GM19193 (cell line): ENCODE measurements around the gene ARHGEF16.

Source experiments
- POLR2A ChIP-seq: IDR thresholded peaks from 4 replicates; pipeline ENCODE4 v1.6.1; 2011; ENCODE audit not compliant: insufficient read depth, insufficient read length; ENCODE audit errors: extremely low read depth

ARHGEF16 gene

DNA sequence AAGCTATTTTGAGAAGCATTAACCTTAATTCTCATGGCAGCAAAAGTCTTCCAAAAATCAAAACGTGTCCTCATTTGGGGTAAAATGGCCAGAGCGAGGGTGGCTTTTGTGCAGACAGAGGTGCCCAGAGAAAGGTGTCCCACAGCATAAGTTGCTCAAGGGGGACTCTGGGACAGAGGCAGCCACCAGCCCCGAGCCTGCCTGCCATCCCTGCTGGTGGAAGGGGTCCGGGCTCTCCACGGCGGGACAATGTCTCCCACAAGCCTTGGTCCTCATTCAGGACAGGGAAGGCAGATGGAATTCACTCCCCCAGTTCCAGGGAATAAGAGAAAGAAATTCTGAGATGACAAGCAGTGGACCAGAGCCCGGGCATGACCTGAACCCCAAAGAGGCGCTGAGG is 12.6 kb upstream of the ARHGEF16 start:
- TF ChIP-seq POLR2A, result no peak

DNA sequence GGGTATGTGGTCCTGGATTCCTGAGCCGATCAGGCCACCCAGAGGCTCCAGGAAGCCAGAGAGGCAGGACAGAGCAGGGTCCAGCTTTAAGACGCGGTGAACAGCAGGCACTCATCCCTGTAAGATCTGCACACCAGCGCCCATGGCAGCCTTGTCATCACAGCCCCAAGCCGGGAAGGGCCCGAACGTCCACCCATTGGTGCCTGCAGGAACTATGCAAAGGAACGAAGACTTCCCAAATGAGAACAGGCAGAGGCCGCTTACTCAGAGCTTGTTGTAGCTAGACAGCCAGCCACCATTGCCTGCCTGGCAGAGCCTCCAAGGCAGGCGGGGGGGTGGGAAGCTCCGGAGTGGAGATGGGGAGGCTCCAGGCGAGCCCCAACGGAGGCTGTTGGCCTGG is 12.1 kb upstream of the ARHGEF16 start:
- no peak for TF ChIP-seq POLR2A

DNA sequence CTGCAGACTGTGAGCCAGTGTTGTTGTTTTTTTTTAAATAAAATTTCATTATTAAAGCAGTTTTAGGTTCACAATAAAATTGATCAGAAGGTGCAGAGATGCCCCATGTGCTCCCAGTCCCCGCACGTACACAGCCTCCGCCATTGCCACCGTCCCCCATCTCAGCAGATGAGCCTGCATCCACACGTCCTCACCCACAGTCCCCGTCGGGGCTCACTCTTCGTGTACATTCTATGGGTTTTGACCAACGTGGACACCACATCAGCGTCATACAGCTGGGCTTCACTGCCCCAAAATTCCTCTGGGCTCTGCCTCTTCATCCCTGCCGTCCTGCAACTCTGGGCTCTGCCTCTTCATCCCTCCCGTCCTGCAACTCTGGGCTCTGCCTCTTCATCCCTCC is 11.6 kb upstream of the ARHGEF16 start:
- TF ChIP-seq POLR2A, result no peak

DNA sequence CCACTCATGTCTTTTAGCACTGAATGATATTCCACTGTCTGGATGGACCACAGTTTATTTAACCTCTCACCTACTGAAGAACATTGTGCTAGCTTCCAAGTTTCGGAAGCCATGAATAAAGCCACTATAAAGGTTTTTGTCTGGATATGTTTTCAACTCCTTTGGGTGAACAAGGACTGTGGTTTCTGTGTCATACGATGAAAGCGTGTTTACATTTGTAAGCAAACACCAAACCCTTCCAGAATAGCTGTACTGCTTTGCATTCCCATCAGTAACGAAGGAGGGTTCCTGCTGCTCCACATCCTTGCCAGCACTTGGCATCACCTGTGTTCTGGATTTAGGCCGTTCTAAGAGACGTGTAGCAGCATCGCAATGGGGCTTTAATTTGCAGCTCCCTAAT is 10.7 kb upstream of the ARHGEF16 start:
- no peak for TF ChIP-seq POLR2A

DNA sequence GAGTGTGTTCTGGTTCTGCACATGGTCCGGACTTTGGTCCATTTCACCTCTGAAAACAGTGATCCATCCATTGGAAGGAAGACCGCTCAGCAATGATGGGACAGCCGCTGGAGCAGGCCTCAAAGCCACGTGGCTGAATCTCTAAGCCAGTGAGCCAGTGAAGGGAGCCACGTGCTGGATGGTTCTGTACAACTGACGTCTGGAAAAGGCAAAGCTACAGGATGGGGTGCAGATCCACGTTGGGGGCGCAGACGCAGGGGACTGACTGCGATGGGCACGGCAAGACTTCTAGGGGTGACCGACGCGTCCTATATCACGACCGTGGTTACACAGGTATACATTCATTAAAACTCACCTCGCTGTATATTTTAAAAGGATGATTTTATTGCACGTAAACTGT is 10.2 kb upstream of the ARHGEF16 start:
- TF ChIP-seq POLR2A, result no peak

DNA sequence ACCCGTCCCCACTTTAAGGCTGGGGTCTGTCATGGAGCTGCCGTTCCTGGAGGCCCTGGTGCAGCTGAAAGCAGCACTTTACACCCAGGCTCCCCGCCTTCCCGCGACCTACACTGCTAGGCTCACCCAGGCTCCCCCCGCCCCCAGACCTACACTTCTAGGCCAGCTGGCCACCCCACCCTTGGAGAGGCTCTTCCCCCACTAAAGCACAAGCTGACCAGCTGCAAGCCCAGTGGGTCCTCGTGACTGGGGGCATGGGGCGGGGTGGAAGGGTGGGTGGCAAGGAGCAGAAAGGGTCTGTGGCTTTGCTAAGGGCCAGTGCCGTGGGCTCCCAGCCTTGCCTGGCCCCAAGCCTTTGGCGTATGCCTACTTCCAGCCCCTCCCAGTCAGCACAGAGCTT is 9.7 kb upstream of the ARHGEF16 start:
- TF ChIP-seq POLR2A, result no peak

DNA sequence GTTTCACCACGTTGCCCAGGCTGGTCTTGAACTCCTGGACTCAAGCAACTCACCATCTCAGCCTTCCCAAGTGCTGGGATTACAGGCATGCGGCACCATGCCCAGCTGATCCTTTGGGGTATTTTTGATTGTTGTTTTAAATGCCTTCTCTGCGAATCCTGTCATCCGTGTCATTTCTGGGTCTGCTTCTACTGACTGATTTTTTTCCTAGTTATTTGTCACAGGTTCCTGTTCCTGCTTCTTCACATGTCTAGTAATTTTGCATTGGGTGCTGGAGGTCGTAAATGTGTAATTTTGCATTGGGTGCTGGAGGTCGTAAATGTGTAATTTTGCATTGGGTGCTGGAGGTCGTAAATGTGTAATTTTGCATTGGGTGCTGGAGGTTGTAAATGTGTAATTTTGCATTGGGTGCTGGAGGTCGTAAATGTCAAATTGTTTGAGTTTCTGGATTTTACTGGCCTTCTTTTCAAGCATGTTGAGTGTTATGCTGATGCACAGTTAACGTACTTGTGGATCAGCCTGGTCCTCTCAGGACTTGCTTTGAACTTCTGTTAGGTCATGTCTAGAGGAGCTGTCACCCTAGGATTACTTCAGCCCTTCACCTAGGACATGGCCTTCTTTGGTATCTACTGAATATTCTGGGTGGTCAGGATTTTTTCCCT is 4.1 kb upstream of the ARHGEF16 start:
- no peak for TF ChIP-seq POLR2A

DNA sequence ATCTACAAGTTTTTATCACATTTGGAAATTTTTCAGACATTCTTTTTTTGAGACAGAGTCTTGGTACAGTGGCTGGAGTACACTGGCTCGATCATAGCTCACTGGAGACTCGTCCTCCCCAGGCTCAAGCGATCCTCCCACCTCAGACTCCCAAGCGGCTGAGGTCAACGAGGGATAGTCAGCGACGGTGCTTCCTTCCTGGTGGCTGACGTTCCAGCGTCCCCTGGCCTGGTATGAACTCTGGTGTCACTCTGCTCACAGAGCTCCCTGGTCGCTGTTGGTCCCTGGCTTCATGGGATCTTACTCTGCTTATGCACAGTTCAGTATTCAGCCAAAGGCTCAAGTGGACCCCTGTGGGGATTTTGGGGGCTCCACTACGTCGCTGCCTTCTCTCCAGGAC is 3.5 kb upstream of the ARHGEF16 start:
- TF ChIP-seq POLR2A, result no peak

DNA sequence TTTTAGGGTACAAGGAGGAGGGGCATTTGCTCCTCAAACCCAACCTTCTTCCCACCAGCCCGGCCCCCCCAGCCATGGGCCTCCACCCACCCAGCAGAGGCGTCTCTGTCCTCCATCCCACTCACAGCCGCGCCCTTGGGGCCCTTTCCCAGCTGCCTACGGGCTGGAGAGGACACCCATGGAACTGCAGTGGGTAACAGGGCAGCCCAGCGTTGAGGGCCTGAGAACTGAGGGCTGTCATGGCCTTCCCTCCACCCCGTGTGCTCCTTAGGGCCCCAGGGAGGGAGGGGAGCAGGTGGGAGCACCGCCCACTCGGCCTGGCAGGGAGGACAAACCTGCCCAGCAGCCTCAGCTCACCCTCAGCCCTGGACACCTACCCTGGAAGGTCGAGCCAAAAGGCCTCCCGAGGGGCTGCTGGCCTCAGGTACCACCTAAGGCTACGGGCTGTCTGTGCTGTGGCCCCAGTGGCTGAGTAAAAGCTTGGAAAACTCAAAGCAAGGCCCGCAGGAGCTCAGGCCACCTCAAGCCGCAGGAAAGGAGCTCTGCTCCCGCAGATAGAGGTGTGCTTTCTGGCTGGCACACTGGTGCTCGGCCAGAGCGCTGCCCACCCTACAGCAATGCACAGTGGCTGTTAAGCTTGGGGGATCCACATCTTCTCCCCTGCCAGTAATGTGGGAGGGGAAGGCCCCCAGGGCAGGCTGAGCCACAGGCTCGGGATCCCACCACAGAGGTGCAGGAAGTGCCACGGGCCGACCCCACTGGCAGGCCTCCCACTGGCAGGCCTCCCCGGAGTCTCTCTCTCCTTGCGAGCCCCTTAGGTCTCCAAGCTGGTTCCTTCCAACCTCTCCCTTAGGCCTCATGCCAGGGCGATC is 2.2 kb upstream of the ARHGEF16 start:
- no peak for TF ChIP-seq POLR2A

DNA sequence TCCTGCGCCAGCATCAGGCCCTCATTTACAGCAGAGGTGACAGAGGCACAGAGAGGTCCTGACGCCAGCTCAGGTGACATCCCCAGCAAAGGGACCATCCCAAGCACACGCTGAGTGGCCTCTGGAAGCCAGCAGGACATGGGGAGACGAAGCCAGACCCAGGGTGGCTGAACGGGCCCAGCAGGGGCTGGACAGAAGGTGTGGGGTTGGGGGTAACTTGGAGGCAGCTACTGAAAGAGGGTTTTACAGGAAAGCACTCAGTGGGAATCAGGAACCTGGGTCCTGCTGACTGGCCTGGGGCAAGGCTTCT is 1.6 kb upstream of the ARHGEF16 start:
- no peak for TF ChIP-seq POLR2A

DNA sequence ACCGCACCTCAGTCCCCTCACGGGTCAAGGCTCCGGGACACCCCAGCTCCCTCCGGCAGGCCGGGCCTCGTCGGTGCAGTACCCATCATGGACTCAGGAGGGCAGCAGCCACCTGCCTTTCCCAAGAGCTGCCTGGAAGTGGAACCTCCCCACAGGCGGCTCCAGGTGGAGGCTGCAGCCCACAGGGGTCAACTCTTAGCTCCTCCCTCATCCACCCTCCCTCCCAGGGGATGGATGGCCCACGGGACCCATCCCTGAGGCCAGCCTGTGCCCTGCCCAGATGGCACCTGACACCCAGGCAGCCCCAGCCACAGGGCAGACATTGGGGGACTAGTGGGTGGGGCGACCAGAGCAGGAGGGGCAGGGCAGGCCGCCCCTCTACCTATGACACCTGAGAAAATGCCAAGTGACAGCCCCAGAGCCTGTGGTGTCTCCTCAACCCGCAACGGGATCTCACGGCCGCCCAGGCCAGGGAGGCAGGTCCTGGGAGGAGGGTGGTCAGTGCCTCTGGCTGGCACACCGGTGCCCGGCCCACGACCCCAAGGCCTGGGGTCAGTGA is 1.2 kb upstream of the ARHGEF16 start:
- no peak for TF ChIP-seq POLR2A

DNA sequence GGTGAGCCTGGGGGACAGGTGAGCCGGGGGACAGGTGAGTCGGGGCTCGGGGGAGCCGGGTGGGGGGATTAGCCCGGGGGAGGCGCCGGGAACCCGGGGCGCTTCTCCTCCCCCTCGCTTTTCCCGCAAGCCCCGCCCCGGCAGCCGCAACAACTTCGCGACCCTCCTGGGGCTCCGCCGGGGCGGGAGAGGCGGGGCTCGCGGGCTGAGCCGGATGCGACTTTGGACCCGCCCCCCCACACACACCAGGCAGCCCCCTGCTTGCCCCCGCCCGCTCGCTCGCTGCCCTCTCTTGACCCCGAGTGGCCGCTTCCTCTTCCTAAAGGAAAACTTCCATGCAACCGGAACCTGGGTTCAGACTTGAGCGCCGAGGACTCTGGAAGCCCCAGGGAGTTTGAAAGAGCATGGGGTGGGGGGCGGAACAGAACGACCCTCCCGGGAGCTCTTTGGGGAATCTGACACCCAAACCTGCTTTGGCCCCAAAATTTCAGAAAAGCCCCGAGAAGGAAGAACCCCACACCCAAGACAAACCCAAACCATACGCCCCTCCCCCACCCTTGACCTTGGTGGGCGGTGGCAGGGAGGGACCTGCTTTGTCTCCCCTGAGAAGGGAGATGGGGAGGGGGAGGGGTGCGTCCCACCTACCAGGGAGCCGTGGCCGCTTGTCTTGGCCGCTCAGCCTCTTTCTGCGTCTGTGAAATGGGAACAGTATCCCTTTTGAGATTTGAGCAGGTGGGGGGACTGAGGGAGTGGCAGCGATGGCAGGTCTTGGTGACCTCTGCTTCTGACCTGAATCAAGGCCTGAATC is 550 bp downstream of the ARHGEF16 start:
- TF ChIP-seq POLR2A, result no peak

DNA sequence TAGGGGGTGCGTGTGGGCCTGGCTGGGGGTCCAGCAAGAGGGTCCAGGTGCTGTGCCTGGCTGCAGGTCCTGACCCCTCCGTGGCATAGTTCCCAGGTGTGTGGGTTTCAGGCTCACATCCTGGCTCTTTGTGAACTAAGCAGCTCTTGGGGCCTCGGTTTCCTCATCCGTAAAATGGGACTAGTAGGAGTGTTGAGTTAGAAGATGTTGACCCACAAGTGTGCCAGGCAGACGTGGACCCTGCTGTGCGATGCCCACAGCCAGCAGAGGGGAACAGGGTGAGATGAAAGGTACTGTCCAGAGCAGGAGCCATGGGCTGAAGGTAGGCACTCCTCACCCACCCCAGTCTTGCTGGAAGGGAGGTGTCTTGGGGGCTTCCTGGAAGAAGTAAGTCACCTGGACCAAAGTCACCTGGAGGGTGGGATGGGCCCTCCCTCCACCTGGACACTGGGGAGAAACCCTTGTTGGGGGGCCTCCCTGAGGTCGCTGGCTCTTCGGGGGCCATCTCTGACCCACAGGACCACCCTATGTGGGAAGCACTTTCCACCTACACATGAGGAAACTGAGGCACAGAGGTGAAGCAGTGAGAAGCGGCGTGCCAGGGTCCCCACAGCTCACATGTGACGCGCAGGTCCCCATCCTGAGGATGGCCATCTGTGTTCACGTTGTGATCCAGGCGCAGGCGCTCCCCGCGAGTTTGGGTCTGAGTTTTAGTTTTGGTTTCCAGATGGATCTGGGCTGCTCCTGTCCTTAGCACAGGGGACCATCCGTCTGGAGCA is 1.4 kb downstream of the ARHGEF16 start:
- TF ChIP-seq POLR2A, result no peak

DNA sequence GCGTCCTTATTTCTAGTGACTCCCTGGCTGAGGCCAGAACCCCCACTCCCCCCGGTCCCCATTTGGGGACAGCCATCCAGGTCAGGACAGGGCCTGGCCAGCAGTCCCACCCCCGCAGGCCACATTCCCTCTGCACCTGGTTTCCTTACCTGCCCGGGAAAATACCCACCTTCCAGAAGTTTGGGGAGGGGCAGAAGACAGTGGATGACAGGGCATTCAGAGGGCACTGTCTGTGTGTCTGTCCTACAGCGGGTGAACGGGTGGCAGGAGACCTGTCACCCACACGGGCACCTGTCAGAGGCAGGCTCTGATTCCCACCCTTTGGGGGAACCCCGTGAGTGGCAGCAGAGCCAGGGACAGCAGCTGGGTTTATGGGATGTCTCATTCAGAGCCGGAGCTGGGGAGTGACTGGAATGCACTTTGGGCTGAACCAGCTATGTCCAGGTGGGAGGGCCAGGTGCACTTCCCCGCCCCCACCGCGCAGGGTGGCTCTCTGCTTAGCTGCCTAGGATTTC is 2.0 kb downstream of the ARHGEF16 start:
- TF ChIP-seq POLR2A, result no peak

DNA sequence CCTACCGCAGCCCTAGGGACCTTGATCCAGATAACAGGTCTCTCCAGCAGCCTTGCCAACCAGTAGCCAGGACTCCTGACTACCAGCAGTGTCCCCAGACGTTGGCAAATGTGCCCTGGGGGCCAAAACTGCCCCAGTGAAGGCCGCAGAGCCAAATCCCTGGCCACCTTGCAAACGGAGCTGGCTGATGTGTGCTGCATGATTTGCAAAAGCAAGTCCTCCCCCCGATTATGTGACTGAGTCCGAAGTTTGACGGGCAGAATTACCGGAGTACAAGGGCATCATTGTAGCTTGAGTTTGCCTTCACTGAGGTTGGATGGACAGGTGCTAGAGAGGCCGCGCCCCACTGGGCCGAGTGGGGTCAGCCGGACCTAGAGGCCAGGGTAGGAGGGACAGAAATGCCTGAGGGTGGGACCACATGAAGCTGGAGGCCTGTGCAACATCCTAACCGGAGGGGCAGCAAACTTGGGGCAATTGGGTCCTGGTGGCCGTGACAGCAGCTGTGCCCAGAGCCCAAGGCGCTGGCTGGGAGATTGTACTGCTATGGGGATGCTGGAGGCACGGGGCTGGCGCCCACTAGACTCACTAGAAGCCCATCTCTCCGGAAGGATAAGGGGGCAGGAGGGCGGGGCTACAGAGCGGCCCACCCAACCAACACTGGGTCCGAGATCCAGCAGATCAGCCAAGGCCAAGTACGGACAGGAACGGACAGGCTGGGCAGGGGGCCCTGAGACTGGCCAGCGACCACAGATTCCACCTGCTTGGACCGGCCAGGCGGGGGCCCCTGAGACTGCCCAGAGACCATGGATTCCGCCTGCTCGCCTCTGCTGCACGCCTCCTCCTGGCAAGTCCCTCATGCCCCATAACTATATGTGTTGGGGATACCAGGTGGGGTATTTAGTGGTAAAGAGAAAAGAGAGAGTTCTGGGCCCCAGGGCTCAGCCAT is 2.8 kb downstream of the ARHGEF16 start:
- TF ChIP-seq POLR2A, result no peak
